GM12801 (cell line): ENCODE measurements around the gene COLEC11.

Experiments used
- CTCF ChIP-seq: IDR thresholded peaks from one replicate; pipeline ENCODE4 v1.5.1; 2011; ENCODE audit warnings: control low read depth; ENCODE audit not compliant: insufficient read length; ENCODE audit errors: extremely low read depth

The COLEC11 gene

GRCh38 chr2:3594493-3595281, at the start of gene COLEC11:
Gene COLEC11 (plus strand): TSS chr2:3595112. CDS start chr2:3604341, 9,229 bp downstream.
- TF ChIP-seq CTCF: no peak

GRCh38 chr2:3545788-3546478, 49.0 kb upstream of the COLEC11 start:
- TF ChIP-seq CTCF: no peak

- no peak for TF ChIP-seq CTCF
Observed at GRCh38 chr2:3547915-3548314, 47.0 kb upstream of the COLEC11 start.

GRCh38 chr2:3553946-3554345, 41.0 kb upstream of the COLEC11 start:
- no peak for TF ChIP-seq CTCF

GRCh38 chr2:3557639-3558204, 37.2 kb upstream of the COLEC11 start:
- no peak for TF ChIP-seq CTCF

- TF ChIP-seq CTCF: no peak
Observed at GRCh38 chr2:3558205-3559014, 36.5 kb upstream of the COLEC11 start, which contains the start of gene RNASEH1. Gene RNASEH1 (minus strand): TSS chr2:3558333. CDS start chr2:3558260, 73 bp downstream.
